ENCODE data around the gene LTO1. TPM values are rescaled to one million over a fixed set of nuclear protein-coding genes. Genes with fewer than 3 reads are reported as not detected.

Gene LTO1
- total and polyA plus RNA-seq, 2 of the 13 experiments (the other 11 are each of a cell fraction or from before 2014, with no cell fraction given) = 11.8 to 15.0 TPM

- TF ChIP-seq, protein P1, sequence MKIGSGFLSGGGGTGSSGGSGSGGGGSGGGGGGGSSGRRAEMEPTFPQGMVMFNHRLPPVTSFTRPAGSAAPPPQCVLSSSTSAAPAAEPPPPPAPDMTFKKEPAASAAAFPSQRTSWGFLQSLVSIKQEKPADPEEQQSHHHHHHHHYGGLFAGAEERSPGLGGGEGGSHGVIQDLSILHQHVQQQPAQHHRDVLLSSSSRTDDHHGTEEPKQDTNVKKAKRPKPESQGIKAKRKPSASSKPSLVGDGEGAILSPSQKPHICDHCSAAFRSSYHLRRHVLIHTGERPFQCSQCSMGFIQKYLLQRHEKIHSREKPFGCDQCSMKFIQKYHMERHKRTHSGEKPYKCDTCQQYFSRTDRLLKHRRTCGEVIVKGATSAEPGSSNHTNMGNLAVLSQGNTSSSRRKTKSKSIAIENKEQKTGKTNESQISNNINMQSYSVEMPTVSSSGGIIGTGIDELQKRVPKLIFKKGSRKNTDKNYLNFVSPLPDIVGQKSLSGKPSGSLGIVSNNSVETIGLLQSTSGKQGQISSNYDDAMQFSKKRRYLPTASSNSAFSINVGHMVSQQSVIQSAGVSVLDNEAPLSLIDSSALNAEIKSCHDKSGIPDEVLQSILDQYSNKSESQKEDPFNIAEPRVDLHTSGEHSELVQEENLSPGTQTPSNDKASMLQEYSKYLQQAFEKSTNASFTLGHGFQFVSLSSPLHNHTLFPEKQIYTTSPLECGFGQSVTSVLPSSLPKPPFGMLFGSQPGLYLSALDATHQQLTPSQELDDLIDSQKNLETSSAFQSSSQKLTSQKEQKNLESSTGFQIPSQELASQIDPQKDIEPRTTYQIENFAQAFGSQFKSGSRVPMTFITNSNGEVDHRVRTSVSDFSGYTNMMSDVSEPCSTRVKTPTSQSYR (CRISPR knock-in tag; IDR thresholded peaks at IDR 0.05; ENCODE audit: borderline replicate concordance) = peak; percentile 25; the same call in 1 of the 2 replicates
- TF ChIP-seq GFI1 (CRISPR knock-in tag; IDR thresholded peaks at IDR 0.05; ENCODE audit: borderline replicate concordance) (peak; percentile 75), NR0B2 (CRISPR knock-in tag; IDR thresholded peaks at IDR 0.05) (no peak), ZBTB33 (CRISPR knock-in tag; IDR thresholded peaks at IDR 0.05) (peak; percentile 4; the same call in 1 of the 2 replicates), SOX13 (IDR thresholded peaks at IDR 0.05) (no peak), SOX13 (CRISPR knock-in tag; conservative IDR thresholded peaks at IDR 0.05 in 1 of 2, IDR thresholded peaks at IDR 0.05 in 1 of 2) (peak in 1 of 2 experiments; percentile 43; a peak in 1 of 4 replicates), ZNF17 (CRISPR knock-in tag; IDR thresholded peaks at IDR 0.05) (no peak), ZNF468 (CRISPR knock-in tag; IDR thresholded peaks at IDR 0.05) (no peak), PITX1 (CRISPR knock-in tag; IDR thresholded peaks at IDR 0.05) (peak; percentile 90), ZBTB7B (CRISPR knock-in tag; IDR thresholded peaks at IDR 0.05) (peak; percentile 95), ZNF207 (IDR thresholded peaks at IDR 0.05; ENCODE audit: borderline replicate concordance) (no peak), SNRNP70 (IDR thresholded peaks at IDR 0.05; ENCODE audit: low read depth, low read length) (no peak), SALL1 (CRISPR knock-in tag; IDR thresholded peaks at IDR 0.05) (peak; percentile 55; the same call in 1 of the 2 replicates), MED1 (CRISPR knock-in tag; IDR thresholded peaks at IDR 0.05) (peak; percentile 66), SRSF1 (optimal IDR thresholded peaks at IDR 0.05; ENCODE audit: low read depth, low read length) (peak; percentile 47), IRF2 (CRISPR knock-in tag; IDR thresholded peaks at IDR 0.05) (0 out of 2 replicates have a peak, but pooled peaks have one; percentile 15), NR2F6 (IDR thresholded peaks at IDR 0.05) (peak; percentile 83), NR2F6 (CRISPR knock-in tag; IDR thresholded peaks at IDR 0.05) (peak; percentile 82), XRCC5 (optimal IDR thresholded peaks at IDR 0.05; ENCODE audit: low read length) (no peak)
- TF ChIP-seq, protein P2, sequence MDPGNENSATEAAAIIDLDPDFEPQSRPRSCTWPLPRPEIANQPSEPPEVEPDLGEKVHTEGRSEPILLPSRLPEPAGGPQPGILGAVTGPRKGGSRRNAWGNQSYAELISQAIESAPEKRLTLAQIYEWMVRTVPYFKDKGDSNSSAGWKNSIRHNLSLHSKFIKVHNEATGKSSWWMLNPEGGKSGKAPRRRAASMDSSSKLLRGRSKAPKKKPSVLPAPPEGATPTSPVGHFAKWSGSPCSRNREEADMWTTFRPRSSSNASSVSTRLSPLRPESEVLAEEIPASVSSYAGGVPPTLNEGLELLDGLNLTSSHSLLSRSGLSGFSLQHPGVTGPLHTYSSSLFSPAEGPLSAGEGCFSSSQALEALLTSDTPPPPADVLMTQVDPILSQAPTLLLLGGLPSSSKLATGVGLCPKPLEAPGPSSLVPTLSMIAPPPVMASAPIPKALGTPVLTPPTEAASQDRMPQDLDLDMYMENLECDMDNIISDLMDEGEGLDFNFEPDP (CRISPR knock-in tag; conservative IDR thresholded peaks at IDR 0.05) = 0 out of 2 replicates have a peak, but pooled peaks have one; percentile 65
- TF ChIP-seq, protein P3, sequence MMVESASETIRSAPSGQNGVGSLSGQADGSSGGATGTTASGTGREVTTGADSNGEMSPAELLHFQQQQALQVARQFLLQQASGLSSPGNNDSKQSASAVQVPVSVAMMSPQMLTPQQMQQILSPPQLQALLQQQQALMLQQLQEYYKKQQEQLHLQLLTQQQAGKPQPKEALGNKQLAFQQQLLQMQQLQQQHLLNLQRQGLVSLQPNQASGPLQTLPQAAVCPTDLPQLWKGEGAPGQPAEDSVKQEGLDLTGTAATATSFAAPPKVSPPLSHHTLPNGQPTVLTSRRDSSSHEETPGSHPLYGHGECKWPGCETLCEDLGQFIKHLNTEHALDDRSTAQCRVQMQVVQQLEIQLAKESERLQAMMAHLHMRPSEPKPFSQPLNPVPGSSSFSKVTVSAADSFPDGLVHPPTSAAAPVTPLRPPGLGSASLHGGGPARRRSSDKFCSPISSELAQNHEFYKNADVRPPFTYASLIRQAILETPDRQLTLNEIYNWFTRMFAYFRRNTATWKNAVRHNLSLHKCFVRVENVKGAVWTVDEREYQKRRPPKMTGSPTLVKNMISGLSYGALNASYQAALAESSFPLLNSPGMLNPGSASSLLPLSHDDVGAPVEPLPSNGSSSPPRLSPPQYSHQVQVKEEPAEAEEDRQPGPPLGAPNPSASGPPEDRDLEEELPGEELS (CRISPR knock-in tag; IDR thresholded peaks at IDR 0.05) = peak; percentile 56
Measured at GRCh38 chr11:69705901-69706787, 31.0 kb upstream of the LTO1 start (continued).

Measured in HepG2 (cell line).